GM19324 (cell line): ENCODE measurements around the gene RPGRIP1L.

ENCODE experiments used
- ATAC-seq: cut with Tn5 transposase; IDR thresholded peaks from one replicate; pipeline ENCODE4 v1.9.1; 2021; ENCODE audit warnings: mild to moderate bottlenecking, moderate library complexity; ENCODE audit not compliant: unreplicated experiment, low FRiP score

Gene RPGRIP1L

GRCh38 chr16:53559270-53559951, 144.2 kb downstream of the RPGRIP1L start:
- ATAC-seq = no peak

- no peak for ATAC-seq
Measured at GRCh38 chr16:53558710-53559109, 144.9 kb downstream of the RPGRIP1L start.

- ATAC-seq = no peak
Measured at GRCh38 chr16:53556521-53556920, 147.1 kb downstream of the RPGRIP1L start.

GRCh38 chr16:53549970-53550690, 153.5 kb downstream of the RPGRIP1L start:
- no peak for ATAC-seq
